ENCODE data around the gene UVSSA. TPM values are rescaled to one million over a fixed set of nuclear protein-coding genes. Genes with fewer than 3 reads are reported as not detected.

Gene UVSSA
- total RNA-seq (1 to 10 TPM; 5.2 to 8.3 (median 6.6) TPM), polyA plus RNA-seq (10 to 100 TPM in 1 of 2 donors, 1 to 10 TPM in 1; 2.4 to 11.9 TPM)
- long read RNA-seq, donor 1, partial matches to known transcripts = 1 of 4 reads
- long read RNA-seq, donor 1, other reads (novel, unspliced or antisense) = 0 of 4 reads
- long read RNA-seq, donor 2, partial matches to known transcripts = 0 of 3 reads
- long read RNA-seq, donor 2, other reads (novel, unspliced or antisense) = 2 of 3 reads
- long read RNA-seq, donor 3, partial matches to known transcripts = 3 of 5 reads
- long read RNA-seq, donor 3, other reads (novel, unspliced or antisense) = 2 of 5 reads

GRCh38 chr4:1346781-1347409 is at the start of gene UVSSA:
TSS of gene UVSSA (plus strand) at chr4:1347208. CDS start at chr4:1348092, 884 bp downstream.
- DNase-seq = peak; percentile 100
- peaks cover 0 to 17% (median 0%) of the 10 kb centered on the region in 9 donors for H3K36me3 ChIP-seq
- peaks cover 7 to 38% (median 21%) of the 10 kb centered on the region in 9 donors for H3K4me1 ChIP-seq
- H3K27ac ChIP-seq = peak within 1 kb of the TSS; percentile 94 to 100 (median 98)
- peak within 1 kb of the TSS; percentile 75 to 97 (median 90) for H3K4me3 ChIP-seq
- TF ChIP-seq CTCF (IDR thresholded peaks at IDR 0.05) = no peak
- no peaks in the 10 kb centered on the region for H3K27me3 ChIP-seq
- 0% methylated on average over 75 to 76 of the region's 76 CpGs for WGBS, 2 donors
- H3K9me3 ChIP-seq = no peaks in the 10 kb centered on the region
- intact Hi-C loops (cut with DNase I) = loop anchor here in 9 of 10 donors (1.0 to 10.0 kb wide), 12 partner anchors 38 to 378 kb away; partner anchors contain the start of genes CTBP1 (in 7 of the 9), MAEA (in 3 of the 9), TACC3 (in 1 of the 9) and TMEM129 (in 1 of the 9)
- ATAC-seq = peak; percentile 93 to 99 (median 97)

- ATAC-seq (peak in 3 of 8 donors; percentile 59 to 80 (median 60)), DNase-seq (no peak)
- Histone ChIP-seq H3K36me3 (peaks cover 0 to 56% (median 16%) of the 10 kb centered on the region in 9 donors), H3K27ac (peak overlapping the region in 3 of 10 donors; percentile 21 to 82 (median 30)), H3K4me3 (no peak overlapping the region), H3K4me1 (peaks cover 12 to 65% (median 50%) of the 10 kb centered on the region in 9 donors), H3K27me3 (no peaks in the 10 kb centered on the region), H3K9me3 (no peaks in the 10 kb centered on the region)
- intact Hi-C loops (cut with DNase I) = loop anchor here in 1 of 10 donors (10.0 kb wide), 1 partner anchor 47 kb away; the partner anchor contains the start of gene UVSSA
- no peak for TF ChIP-seq CTCF (IDR thresholded peaks at IDR 0.05)
- 88 to 91% methylated on average over 32 of the region's 32 CpGs for WGBS, 2 donors
Measured at GRCh38 chr4:1297456-1298325, 49.3 kb upstream of the UVSSA start.

GRCh38 chr4:1298461-1298860 is 48.5 kb upstream of the UVSSA start:
- Histone ChIP-seq H3K27me3 (no peaks in the 10 kb centered on the region), H3K4me1 (peaks cover 12 to 57% (median 43%) of the 10 kb centered on the region in 9 donors), H3K9me3 (no peaks in the 10 kb centered on the region), H3K4me3 (no peak overlapping the region), H3K27ac (peak overlapping the region in 2 of 10 donors; percentile 15 to 82), H3K36me3 (peaks cover 0 to 56% (median 16%) of the 10 kb centered on the region in 9 donors)
- 94 to 99% methylated on average over 7 of the region's 7 CpGs for WGBS, 2 donors
- no peak for DNase-seq
- no peak for ATAC-seq
- no peak for TF ChIP-seq CTCF (IDR thresholded peaks at IDR 0.05)
- intact Hi-C loops (cut with DNase I) = loop anchor here in 1 of 10 donors (10.0 kb wide), 1 partner anchor 46 kb away; the partner anchor contains the start of gene UVSSA

All from heart right ventricle (tissue), 16 donors.